ENCODE results near the gene LAMA4. TPM values are rescaled to one million over a fixed set of nuclear protein-coding genes. Genes with fewer than 3 reads are reported as not detected.
A peak's percentile ranks its signal among the peaks of the same experiment; 100 is the strongest.

The LAMA4 gene
- total RNA-seq, 4 donors from 2014 or later = 8.1 to 116 (median 19.0) TPM

GRCh38 chr6:112155886-112156285 lies 98.5 kb downstream of the LAMA4 start:
- TF ChIP-seq CTCF (IDR thresholded peaks at IDR 0.05) (no peak), POLR2A (IDR thresholded peaks at IDR 0.05) (no peak)
- no peak overlapping the region for H3K4me3 ChIP-seq

GRCh38 chr6:112154711-112155110 lies 99.7 kb downstream of the LAMA4 start:
- peaks cover 0 to 8% (median 0%) of the 10 kb centered on the region in 3 donors for H3K4me1 ChIP-seq
- no peak for TF ChIP-seq POLR2A (IDR thresholded peaks at IDR 0.05)
- no peak for TF ChIP-seq CTCF (IDR thresholded peaks at IDR 0.05)
- H3K4me3 ChIP-seq = no peak overlapping the region
- H3K9me3 ChIP-seq = no peaks in the 10 kb centered on the region
- DNase-seq = no peak
- peaks cover 0 to 12% (median 0%) of the 10 kb centered on the region in 3 donors for H3K36me3 ChIP-seq
- intact Hi-C loops (cut with DNase I) = no loop called here
- WGBS, 2 donors = 77 to 79% methylated on average over 2 of the region's 2 CpGs
- no peaks in the 10 kb centered on the region for H3K27me3 ChIP-seq
- peak overlapping the region in 3 of 4 donors; percentile 26 to 54 (median 44) for H3K27ac ChIP-seq

More at GRCh38 chr6:112155886-112156285, 98.5 kb downstream of the LAMA4 start:
- no peaks in the 10 kb centered on the region for H3K27me3 ChIP-seq
- H3K4me1 ChIP-seq = peaks cover 0 to 8% (median 0%) of the 10 kb centered on the region in 3 donors
- intact Hi-C loops (cut with DNase I) = no loop called here
- peak overlapping the region in 3 of 4 donors; percentile 13 to 55 (median 44) for H3K27ac ChIP-seq
- 45 to 59% methylated on average over 3 of the region's 3 CpGs for WGBS, 2 donors
- H3K9me3 ChIP-seq = no peaks in the 10 kb centered on the region
- no peak for DNase-seq
- H3K36me3 ChIP-seq = peaks cover 0 to 23% (median 0%) of the 10 kb centered on the region in 3 donors

- no peak for DNase-seq
- 37 to 51% methylated on average over 5 of the region's 5 CpGs for WGBS, 2 donors
- no peaks in the 10 kb centered on the region for H3K9me3 ChIP-seq
- TF ChIP-seq CTCF (IDR thresholded peaks at IDR 0.05) (no peak), POLR2A (IDR thresholded peaks at IDR 0.05) (no peak)
- H3K36me3 ChIP-seq = peaks cover 0 to 6% (median 0%) of the 10 kb centered on the region in 3 donors
- H3K4me1 ChIP-seq = peaks cover 0 to 13% (median 0%) of the 10 kb centered on the region in 3 donors
- no peaks in the 10 kb centered on the region for H3K27me3 ChIP-seq
- no peak overlapping the region for H3K4me3 ChIP-seq
- intact Hi-C loops (cut with DNase I) = no loop called here
- peak overlapping the region in 2 of 4 donors; percentile 26 to 44 for H3K27ac ChIP-seq
Measured at GRCh38 chr6:112153926-112154607, 100.3 kb downstream of the LAMA4 start.

GRCh38 chr6:112150363-112150762 lies 104.0 kb downstream of the LAMA4 start:
- no peaks in the 10 kb centered on the region for H3K9me3 ChIP-seq
- intact Hi-C loops (cut with DNase I) = no loop called here
- peaks cover 0 to 5% (median 0%) of the 10 kb centered on the region in 3 donors for H3K4me1 ChIP-seq
- TF ChIP-seq POLR2A (IDR thresholded peaks at IDR 0.05) (no peak), CTCF (IDR thresholded peaks at IDR 0.05) (no peak)
- H3K27me3 ChIP-seq = no peaks in the 10 kb centered on the region
- DNase-seq = no peak
- H3K36me3 ChIP-seq = no peaks in the 10 kb centered on the region
- no peak overlapping the region for H3K4me3 ChIP-seq
- peak overlapping the region; percentile 8 to 78 (median 73) for H3K27ac ChIP-seq
- 44 to 62% methylated on average over 5 of the region's 5 CpGs for WGBS, 2 donors

- 40 to 78% methylated on average over 4 of the region's 4 CpGs for WGBS, 2 donors
Measured at GRCh38 chr6:112149719-112150263, 104.6 kb downstream of the LAMA4 start.

More at GRCh38 chr6:112149719-112150263, 104.6 kb downstream of the LAMA4 start:
- intact Hi-C loops (cut with DNase I) = no loop called here
- TF ChIP-seq CTCF (IDR thresholded peaks at IDR 0.05) = no peak
- no peak for TF ChIP-seq POLR2A (IDR thresholded peaks at IDR 0.05)
- H3K36me3 ChIP-seq = no peaks in the 10 kb centered on the region
- H3K9me3 ChIP-seq = no peaks in the 10 kb centered on the region
- no peak overlapping the region for H3K4me3 ChIP-seq
- DNase-seq = no peak
- peaks cover 0 to 5% (median 0%) of the 10 kb centered on the region in 3 donors for H3K4me1 ChIP-seq
- peak overlapping the region; percentile 45 to 78 (median 73) for H3K27ac ChIP-seq
- H3K27me3 ChIP-seq = no peaks in the 10 kb centered on the region
